IPS-NIHi7 (cell line): ENCODE measurements around the gene THOC6.
"Not testable (repeated sequence)": the region's sequence is repeated elsewhere in the genome, so short reads cannot be mapped to it uniquely, and the experiment has no call there.

Experiments
- DNase-seq: peaks from one replicate; pipeline ENCODE4 v3.0.0; 2012; ENCODE audit warnings: mixed read lengths; ENCODE audit errors: extremely low spot score

THOC6 gene

DNA sequence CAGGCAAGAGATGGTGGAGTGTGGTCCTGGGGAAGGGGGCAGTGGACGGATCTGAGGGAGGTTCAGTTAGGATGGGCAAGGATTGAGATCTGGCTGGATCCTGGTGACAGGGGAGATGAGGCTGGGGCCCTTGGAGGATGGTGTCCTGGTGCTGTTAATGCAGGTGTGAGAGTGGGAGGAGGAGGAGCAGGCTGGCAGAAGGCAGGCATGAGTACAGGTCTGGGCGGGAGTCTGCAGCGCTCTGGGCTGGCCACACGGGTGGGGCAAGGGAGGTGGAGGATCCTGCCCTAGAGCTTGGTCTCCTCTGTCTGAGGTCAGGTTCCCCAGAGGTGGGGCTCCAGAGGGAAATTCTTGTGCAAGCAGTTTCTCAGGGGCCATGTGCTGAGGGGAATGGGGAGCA lies 48.3 kb downstream of the THOC6 start:
- DNase-seq, result not testable (repeated sequence)

- not testable (repeated sequence) for DNase-seq
These were observed 48.9 kb downstream of the THOC6 start for GRCh38 chr16:3072576-3073263.

DNA sequence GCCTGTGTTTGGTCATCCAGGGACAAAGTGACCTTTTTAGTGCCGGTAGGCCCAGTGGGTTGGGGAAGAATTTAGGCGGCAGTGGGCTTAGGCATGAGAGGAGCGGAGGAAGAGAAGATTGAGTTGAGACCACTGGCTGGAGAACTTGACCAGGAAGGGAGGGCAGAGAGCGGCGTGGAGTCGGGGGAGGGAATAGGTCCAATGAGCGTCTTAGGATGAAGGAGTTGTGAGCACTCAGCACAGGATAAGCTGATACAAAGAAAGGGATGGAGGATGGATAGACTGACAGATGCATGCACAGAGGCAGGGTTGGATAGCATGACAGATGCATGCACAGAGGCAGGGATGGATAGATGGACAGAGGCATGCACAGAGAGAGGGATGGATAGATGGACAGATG lies 49.6 kb downstream of the THOC6 start:
- no peak for DNase-seq

GRCh38 chr16:3074860-3075522 lies 51.2 kb downstream of the THOC6 start:
- no peak for DNase-seq

DNA sequence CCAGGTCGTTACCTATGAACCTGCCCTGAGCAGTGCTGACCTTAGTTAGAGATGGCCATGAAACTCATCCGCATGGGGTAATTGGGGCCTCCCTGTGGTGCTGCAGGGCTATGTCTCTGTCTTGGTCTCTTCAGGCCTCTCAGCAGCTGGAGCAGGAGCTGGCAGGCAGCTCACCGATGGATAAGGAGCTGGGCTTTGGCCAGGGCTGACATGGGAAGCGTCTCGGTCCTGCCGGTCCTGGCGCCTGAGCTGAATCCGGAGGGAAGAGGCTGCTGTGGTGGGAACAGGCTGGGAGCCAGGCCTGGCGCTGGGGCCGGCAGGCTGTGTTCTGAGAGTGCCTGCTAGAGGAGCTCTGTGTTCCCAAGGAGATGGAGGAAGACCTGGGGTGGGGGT lies 51.7 kb downstream of the THOC6 start:
- no peak for DNase-seq

- DNase-seq, result not testable (repeated sequence)
These were observed 52.1 kb downstream of the THOC6 start for GRCh38 chr16:3075946-3076345.

DNA sequence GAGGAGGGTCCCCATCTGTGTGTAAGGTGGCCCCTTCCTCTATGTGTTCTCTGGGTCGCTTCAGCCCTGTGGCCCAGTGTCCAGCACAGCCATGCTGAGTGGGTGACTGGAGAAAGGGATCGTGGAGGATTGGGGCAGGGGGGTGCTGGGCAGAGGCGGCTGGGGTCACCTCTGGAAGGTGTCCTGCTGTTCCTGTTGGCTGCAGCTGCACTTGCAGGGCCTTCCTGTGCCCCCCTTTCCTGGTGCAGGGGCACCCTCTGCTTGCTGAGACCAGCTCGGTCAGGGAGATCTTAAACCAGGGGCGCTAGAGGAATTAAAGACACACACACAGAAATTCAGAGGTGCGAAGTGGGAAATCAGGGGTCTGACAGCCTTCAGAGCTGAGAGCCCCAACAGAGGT lies 52.7 kb downstream of the THOC6 start:
- no peak for DNase-seq
